A549 treated with ZK216348 at 1 μM for 4 hours (cell line): ENCODE results near the gene CSNK1G2. TPM values are rescaled to one million over a fixed set of nuclear protein-coding genes. Genes with fewer than 3 reads are reported as not detected.

Experiments used
- total RNA-seq: library from RNA; stranded (reverse); fragments of 200-300 nt; extraction: Qiagen RNA extraction; gene quantifications from 5 replicates; pipeline ENCODE4 v1.2.3, GENCODE V29; 2022; ENCODE audit warnings: low read depth

CSNK1G2 gene
- total RNA-seq, result 33.5 to 54.5 TPM (median 49.4 TPM) in 5 replicates

DNA sequence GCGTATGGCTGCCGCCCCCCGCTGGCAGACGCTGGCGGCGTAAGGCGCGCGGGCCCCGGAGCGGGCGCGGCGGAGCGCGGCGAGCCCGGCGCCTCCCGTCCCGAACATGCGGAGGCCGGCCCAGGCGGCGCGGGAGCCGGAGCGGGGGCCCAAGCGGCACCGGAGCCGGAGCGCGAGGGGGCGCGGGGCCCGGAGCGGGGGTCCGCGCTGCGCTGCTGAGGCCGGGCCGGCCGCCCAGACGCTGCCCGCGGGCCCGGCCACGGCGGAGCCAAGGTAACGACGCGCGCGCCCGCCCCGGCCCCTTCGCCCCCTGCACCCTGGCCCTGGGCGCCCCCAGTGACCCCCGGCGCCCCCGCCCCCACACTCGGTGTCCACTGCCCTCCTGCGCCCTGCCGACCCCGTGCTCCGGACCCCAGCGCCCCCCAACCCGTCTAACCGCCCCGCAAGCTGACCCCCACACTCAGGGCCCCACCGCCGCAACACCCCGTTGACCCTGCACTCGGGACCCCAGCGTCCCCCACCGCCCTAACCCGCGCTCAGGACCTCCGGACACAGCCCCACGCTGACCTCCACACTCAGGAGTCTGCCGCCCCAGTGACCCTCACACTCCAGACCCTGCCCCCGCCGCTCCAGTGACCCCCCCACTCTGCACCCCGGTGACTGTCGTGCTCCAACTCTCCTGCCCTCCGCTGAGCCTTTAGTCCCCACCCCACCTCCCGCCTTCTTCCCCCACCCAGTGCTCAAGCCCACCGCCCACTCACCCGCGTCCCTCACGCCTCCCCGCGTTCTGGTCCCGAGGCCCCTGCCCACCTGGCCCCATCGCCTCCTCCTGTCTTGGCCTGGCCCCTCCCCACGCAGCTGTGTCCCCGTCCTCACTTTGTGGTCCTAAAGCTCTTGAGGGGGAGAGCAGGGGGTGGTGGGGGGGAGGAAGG, at the start of gene CSNK1G2:
Gene CSNK1G2 (plus strand): TSS at position 27 of the 932 bp plus-strand sequence. CDS start 28,601 bp downstream, outside the sequence.

DNA sequence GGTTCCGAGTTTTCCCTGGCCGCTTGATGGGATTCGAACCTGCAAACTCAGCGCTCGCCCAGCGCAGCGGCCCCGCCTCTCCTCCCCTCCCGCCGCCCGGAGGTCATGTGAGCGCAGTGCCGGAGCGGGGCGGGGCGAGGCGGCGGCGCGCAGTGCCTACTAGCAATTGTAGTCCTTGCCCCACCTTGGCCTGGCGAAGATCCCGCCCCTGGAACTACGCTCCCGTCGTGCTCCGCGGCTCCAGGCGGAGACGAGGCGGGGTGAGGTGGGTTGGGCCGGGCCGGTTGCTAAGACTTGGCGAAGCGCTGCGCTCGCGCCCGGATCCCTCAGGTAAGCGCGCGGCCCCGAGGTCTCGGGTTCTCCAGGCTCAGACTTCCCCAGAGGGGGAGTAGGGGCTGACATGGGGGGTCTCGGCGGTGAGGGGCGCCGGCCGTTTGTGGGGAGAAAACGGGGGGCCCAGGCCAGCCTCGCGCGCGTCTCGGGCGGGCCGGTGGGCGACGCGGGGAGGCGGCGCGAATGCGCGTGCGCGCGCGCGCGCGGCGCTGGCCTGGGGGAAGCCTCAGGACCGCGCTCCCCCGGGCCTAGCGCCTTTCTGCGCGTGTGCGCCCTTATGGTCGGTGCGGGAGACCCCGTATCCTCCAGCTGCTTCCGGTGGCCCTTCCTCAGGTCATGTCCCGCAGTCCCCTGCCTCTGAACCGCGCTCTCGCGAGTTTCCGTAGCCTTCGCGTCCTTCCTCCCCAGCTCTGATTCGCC, 35.7 kb upstream of the CSNK1G2 start, which contains the start of the genes ADAT3 and SCAMP4:
Gene ADAT3 (plus strand): TSS at position 290 of the 753 bp plus-strand sequence. CDS start 6,649 bp downstream, outside the sequence.
Gene SCAMP4 (plus strand): TSS at position 290 of the 753 bp plus-strand sequence. CDS start 9,621 bp downstream, outside the sequence.

DNA sequence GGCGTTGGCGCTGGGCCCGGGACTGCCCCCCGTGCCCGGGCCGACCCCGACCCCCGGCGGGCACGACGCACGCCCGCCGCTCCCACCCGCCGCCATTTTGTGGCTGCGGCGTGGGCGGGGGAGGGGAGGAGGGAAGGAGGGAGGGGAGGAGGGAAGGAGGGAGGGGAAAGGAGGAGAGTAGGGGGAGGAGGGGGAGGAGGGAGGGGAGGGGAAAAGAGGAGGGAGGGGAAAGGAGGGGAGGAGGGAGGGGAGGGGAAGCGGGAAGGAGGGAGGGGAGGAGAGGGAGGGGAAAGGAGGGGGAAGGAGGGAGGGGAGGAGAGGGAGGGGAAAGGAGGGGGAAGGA, 74.6 kb downstream of the CSNK1G2 start, which contains the start of gene BTBD2:
Gene BTBD2 (minus strand): TSS at position 107 of the 343 bp plus-strand sequence. CDS start 11 bp downstream, at position 96.

Other genes with a start within 250 kb of the CSNK1G2 start
- gene ONECUT3, start 187.7 kb upstream of the CSNK1G2 start, total RNA-seq, result not detected in 5 replicates
- gene ATP8B3, start 128.9 kb upstream of the CSNK1G2 start, total RNA-seq, result 2.1 to 3.3 TPM (median 2.4 TPM) in 5 replicates
- gene REXO1, start 92.7 kb upstream of the CSNK1G2 start, total RNA-seq, result 15.8 to 23.8 TPM (median 20.9 TPM) in 5 replicates
- gene KLF16, start 77.6 kb upstream of the CSNK1G2 start, total RNA-seq, result 11.6 to 34.9 TPM (median 29.3 TPM) in 5 replicates
- 12.2 to 41.4 TPM (median 39.7 TPM) in 5 replicates for gene ABHD17A, start 55.7 kb upstream of the CSNK1G2 start, total RNA-seq
- gene ADAT3, start 35.8 kb upstream of the CSNK1G2 start, total RNA-seq, result 1.4 to 7.2 TPM (median 5.7 TPM) in 5 replicates
- 49.1 to 58.8 TPM (median 57.5 TPM) in 5 replicates for gene SCAMP4, start 35.8 kb upstream of the CSNK1G2 start, total RNA-seq
- 20.5 to 49.3 TPM (median 44.8 TPM) in 5 replicates for gene BTBD2, start 74.5 kb downstream of the CSNK1G2 start, total RNA-seq
- 35.6 to 83.3 TPM (median 75.7 TPM) in 5 replicates for gene MKNK2, start 110.1 kb downstream of the CSNK1G2 start, total RNA-seq
- 9.7 to 16.0 TPM (median 12.5 TPM) in 5 replicates for gene MOB3A, start 155.2 kb downstream of the CSNK1G2 start, total RNA-seq
- 0.42 to 1.8 TPM (median 0.70 TPM) in 4 of 5 replicates, not detected in the other for gene IZUMO4, start 155.7 kb downstream of the CSNK1G2 start, total RNA-seq
- 43.3 to 77.0 TPM (median 72.5 TPM) in 5 replicates for gene AP3D1, start 210.4 kb downstream of the CSNK1G2 start, total RNA-seq
- 7.2 to 17.5 TPM (median 16.5 TPM) in 5 replicates for gene DOT1L, start 222.8 kb downstream of the CSNK1G2 start, total RNA-seq